ENCODE measurements around the gene ZNF562. TPM values are rescaled to one million over a fixed set of nuclear protein-coding genes. Genes with fewer than 3 reads are reported as not detected.

Gene ZNF562
- total and polyA plus RNA-seq, 5 donors from 2014 or later = 2.0 to 13.5 (median 3.5) TPM

DNA sequence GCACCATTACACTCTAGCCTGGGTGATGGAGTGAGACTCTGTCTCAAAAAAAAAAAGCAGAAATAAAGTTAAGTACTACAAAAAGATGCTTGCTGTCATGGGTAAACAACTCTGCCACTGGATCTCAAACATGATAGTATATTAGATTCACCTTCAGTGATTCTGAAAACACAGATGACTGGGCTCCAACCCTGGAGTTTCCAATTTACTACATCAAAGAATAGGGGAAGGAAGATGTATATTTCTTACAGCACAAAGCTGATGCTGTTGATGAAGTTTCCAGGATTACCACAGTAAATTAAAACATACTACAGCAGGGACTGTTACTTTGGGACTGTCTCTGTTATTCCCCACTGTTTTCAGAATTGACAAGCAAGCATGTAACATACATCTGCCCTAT lies 59.1 kb downstream of the ZNF562 start:
- no peak for ATAC-seq (ENCODE audit: low read depth in 2 of 2)
- Histone ChIP-seq H3K9me3 (ENCODE audit: control insufficient read depth in 2 of 2, low read length in 2 of 2) (peaks cover 10 to 44% of the 10 kb centered on the region in 2 experiments), H3K4me1 (ENCODE audit: control insufficient read depth, insufficient read depth, low read length, poor library complexity, severe bottlenecking) (peaks cover 10% of the 10 kb centered on the region), H3K27ac (ENCODE audit: insufficient read depth, low read length, poor library complexity, severe bottlenecking) (no peak overlapping the region), H3K27me3 (ENCODE audit: control insufficient read depth, insufficient read depth, low read length) (no peaks in the 10 kb centered on the region), H3K4me3 (ENCODE audit: low read depth, low read length) (no peak overlapping the region), H3K36me3 (ENCODE audit: control insufficient read depth, insufficient read depth, low read length) (peaks cover 79% of the 10 kb centered on the region)
- H3K4me3 Mint-ChIP-seq = no peak overlapping the region
- peaks cover under 1% of the 10 kb centered on the region for H3K27me3 Mint-ChIP-seq
- H3K4me1 Mint-ChIP-seq = peaks cover 0 to 20% (median 5%) of the 10 kb centered on the region in 4 donors
- H3K27ac Mint-ChIP-seq = no peak overlapping the region
- peaks cover 0 to 21% (median 1%) of the 10 kb centered on the region in 7 donors for H3K9me3 Mint-ChIP-seq
- H3K36me3 Mint-ChIP-seq = peaks cover 56% of the 10 kb centered on the region
- DNase-seq = no peak

DNA sequence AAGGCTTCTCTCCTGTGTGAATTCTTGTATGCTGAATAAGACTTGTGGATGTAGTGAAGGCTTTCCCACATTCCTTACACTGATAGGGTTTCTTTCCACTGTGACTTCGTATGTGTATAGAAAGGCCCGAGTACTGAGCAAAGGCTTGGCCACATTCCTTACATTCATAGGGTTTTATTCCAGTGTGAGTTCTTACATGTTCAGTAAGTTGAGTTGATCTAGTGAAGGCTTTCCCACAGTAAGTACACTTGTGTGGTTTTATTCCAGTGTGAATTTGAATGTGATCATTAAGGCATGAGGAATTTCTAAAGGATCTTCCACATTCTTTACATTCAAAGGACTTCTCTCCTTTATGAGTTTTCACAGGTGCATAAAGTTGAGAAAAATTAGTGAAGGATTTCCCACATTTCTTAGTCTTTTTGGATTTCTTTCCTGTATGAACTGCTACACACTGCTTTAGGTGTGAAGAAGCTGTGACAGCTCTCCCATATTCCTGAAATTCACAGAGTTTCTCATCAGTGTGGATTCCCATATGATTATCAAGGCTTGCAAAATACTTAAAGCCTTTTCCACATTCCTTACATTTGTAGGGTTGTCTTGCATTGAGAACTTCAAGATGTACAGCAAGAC lies 64.3 kb downstream of the ZNF562 start:
- no peak for DNase-seq
- no peaks in the 10 kb centered on the region for H3K4me1 ChIP-seq (ENCODE audit: control insufficient read depth, insufficient read depth, low read length, poor library complexity, severe bottlenecking)
- peaks cover 0 to 2% (median 0%) of the 10 kb centered on the region in 4 donors for H3K4me1 Mint-ChIP-seq

DNA sequence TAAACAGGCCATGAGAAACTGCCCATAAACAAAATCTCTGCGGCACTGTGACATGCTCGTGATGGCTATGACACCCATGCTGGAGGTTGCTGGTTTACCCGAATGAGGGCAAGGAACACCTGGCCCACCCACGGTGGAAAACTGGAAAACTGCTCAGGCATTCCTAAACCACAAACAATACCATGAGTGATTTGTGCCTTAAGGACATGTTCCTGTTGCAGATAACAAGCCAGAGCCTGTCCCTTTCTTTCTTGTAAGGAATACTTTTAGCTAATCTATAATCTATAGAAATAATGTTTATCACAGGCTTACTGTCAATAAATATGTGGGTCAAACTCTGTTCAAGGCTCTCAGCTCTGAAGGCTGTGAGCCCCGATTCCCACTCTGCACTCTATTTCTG lies 66.0 kb downstream of the ZNF562 start:
- peaks cover 43% of the 10 kb centered on the region for H3K36me3 ChIP-seq (ENCODE audit: control insufficient read depth, insufficient read depth, low read length)
- no peaks in the 10 kb centered on the region for H3K4me1 ChIP-seq (ENCODE audit: control insufficient read depth, insufficient read depth, low read length, poor library complexity, severe bottlenecking)
- Mint-ChIP-seq H3K36me3 (peaks cover 54% of the 10 kb centered on the region), H3K27me3 (no peaks in the 10 kb centered on the region), H3K4me1 (peaks cover 0 to 2% (median 0%) of the 10 kb centered on the region in 4 donors), H3K4me3 (no peak overlapping the region), H3K9me3 (peaks cover 0 to 72% (median 21%) of the 10 kb centered on the region in 7 donors), H3K27ac (no peak overlapping the region)
- DNase-seq = no peak
- no peaks in the 10 kb centered on the region for H3K27me3 ChIP-seq (ENCODE audit: control insufficient read depth, insufficient read depth, low read length)
- ATAC-seq (ENCODE audit: low read depth in 2 of 2) = no peak
- H3K4me3 ChIP-seq (ENCODE audit: low read depth, low read length) = no peak overlapping the region
- H3K9me3 ChIP-seq (ENCODE audit: control insufficient read depth in 2 of 2, low read length in 2 of 2) = peaks cover 37 to 81% of the 10 kb centered on the region in 2 experiments
- no peak overlapping the region for H3K27ac ChIP-seq (ENCODE audit: insufficient read depth, low read length, poor library complexity, severe bottlenecking)

More for the DNA sequence above, 64.3 kb downstream of the ZNF562 start:
- no peak overlapping the region for H3K27ac ChIP-seq (ENCODE audit: insufficient read depth, low read length, poor library complexity, severe bottlenecking)
- peaks cover 64% of the 10 kb centered on the region for H3K36me3 Mint-ChIP-seq
- no peak for ATAC-seq (ENCODE audit: low read depth in 2 of 2)
- peaks cover 0 to 65% (median 19%) of the 10 kb centered on the region in 7 donors for H3K9me3 Mint-ChIP-seq
- no peak overlapping the region for H3K4me3 ChIP-seq (ENCODE audit: low read depth, low read length)
- H3K4me3 Mint-ChIP-seq = no peak overlapping the region
- H3K9me3 ChIP-seq (ENCODE audit: control insufficient read depth in 2 of 2, low read length in 2 of 2) = peaks cover 37 to 95% of the 10 kb centered on the region in 2 experiments
- no peak overlapping the region for H3K27ac Mint-ChIP-seq
- H3K27me3 ChIP-seq (ENCODE audit: control insufficient read depth, insufficient read depth, low read length) = no peaks in the 10 kb centered on the region
- peaks cover 59% of the 10 kb centered on the region for H3K36me3 ChIP-seq (ENCODE audit: control insufficient read depth, insufficient read depth, low read length)
- H3K27me3 Mint-ChIP-seq = no peaks in the 10 kb centered on the region

DNA sequence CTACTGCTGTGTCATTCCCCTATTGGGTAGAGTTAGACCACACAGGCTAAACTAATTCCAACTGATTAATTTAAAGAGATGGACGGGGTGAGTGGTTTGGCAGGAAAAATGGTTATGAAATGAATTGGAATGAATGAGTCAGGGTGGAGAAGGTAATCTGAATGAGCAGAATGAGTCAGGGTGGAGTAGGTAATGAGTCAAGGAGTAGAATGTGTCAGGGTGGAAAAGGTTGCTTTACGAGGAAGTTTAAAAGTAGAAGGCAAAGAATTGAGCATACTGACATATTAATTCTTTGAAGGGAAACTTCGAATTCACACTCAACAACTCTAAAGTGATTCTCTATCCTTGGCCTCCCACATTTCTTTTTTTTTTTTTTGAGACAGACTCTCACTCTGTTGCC lies 77.9 kb downstream of the ZNF562 start:
- Histone ChIP-seq H3K4me1 (ENCODE audit: control insufficient read depth, insufficient read depth, low read length, poor library complexity, severe bottlenecking) (no peaks in the 10 kb centered on the region), H3K4me3 (ENCODE audit: low read depth, low read length) (no peak overlapping the region), H3K9me3 (ENCODE audit: control insufficient read depth in 2 of 2, low read length in 2 of 2) (peaks cover 3 to 19% of the 10 kb centered on the region in 2 experiments), H3K27me3 (ENCODE audit: control insufficient read depth, insufficient read depth, low read length) (no peaks in the 10 kb centered on the region), H3K27ac (ENCODE audit: insufficient read depth, low read length, poor library complexity, severe bottlenecking) (no peak overlapping the region), H3K36me3 (ENCODE audit: control insufficient read depth, insufficient read depth, low read length) (no peaks in the 10 kb centered on the region)
- Mint-ChIP-seq H3K27ac (no peak overlapping the region), H3K4me1 (no peaks in the 10 kb centered on the region), H3K4me3 (no peak overlapping the region), H3K9me3 (peaks cover 0 to 24% (median 3%) of the 10 kb centered on the region in 7 donors), H3K36me3 (peaks cover 4% of the 10 kb centered on the region), H3K27me3 (peaks cover 17% of the 10 kb centered on the region)
- ATAC-seq (ENCODE audit: low read depth in 2 of 2) = no peak
- DNase-seq = no peak

Other genes with a start within 250 kb of the ZNF562 start
- 63.3 TPM for gene ZNF266, start 239.5 kb downstream of the ZNF562 start, total RNA-seq
- gene ZNF266, start 239.5 kb downstream of the ZNF562 start, polyA plus RNA-seq = 10 to 100 TPM; 19.9 to 23.3 (median 21.4) TPM
- gene ZNF560, start 176.5 kb downstream of the ZNF562 start, total RNA-seq = not detected
- gene ZNF560, start 176.5 kb downstream of the ZNF562 start, polyA plus RNA-seq = not detected
- 10.6 TPM for gene ZNF426, start 136.5 kb downstream of the ZNF562 start, total RNA-seq
- 10 to 100 TPM in 3 of 4 donors, 1 to 10 TPM in 1; 8.9 to 14.8 (median 12.6) TPM for gene ZNF426, start 136.5 kb downstream of the ZNF562 start, polyA plus RNA-seq
- gene ZNF121, start 90.6 kb downstream of the ZNF562 start, total RNA-seq = 23.8 TPM
- gene ZNF121, start 90.6 kb downstream of the ZNF562 start, polyA plus RNA-seq = 1 to 10 TPM; 1.6 to 5.4 (median 4.4) TPM
- 36.6 TPM for gene ZNF561, start 53.9 kb downstream of the ZNF562 start, total RNA-seq
- 10 to 100 TPM; 17.0 to 25.2 (median 22.8) TPM for gene ZNF561, start 53.9 kb downstream of the ZNF562 start, polyA plus RNA-seq
- 8.4 TPM for gene ZNF846, start 93.6 kb upstream of the ZNF562 start, total RNA-seq
- gene ZNF846, start 93.6 kb upstream of the ZNF562 start, polyA plus RNA-seq = 1 to 10 TPM; 3.6 to 6.4 (median 3.9) TPM
- gene FBXL12, start 144.0 kb upstream of the ZNF562 start, total RNA-seq = 34.8 TPM
- 10 to 100 TPM in 1 of 4 donors, 1 to 10 TPM in 3; 7.8 to 15.9 (median 9.5) TPM for gene FBXL12, start 144.0 kb upstream of the ZNF562 start, polyA plus RNA-seq
- gene UBL5, start 152.8 kb upstream of the ZNF562 start, total RNA-seq = 234 TPM
- gene UBL5, start 152.8 kb upstream of the ZNF562 start, polyA plus RNA-seq = 100 to 1,000 TPM; 786 to 952 (median 832) TPM
- 72.0 TPM for gene PIN1, start 160.2 kb upstream of the ZNF562 start, total RNA-seq
- 100 to 1,000 TPM in 3 of 4 donors, 10 to 100 TPM in 1; 87.9 to 135 (median 113) TPM for gene PIN1, start 160.2 kb upstream of the ZNF562 start, polyA plus RNA-seq